SH-SY5Y (cell line): Measurements from ENCODE around the gene PLAC1.

Source experiments
- GATA2 ChIP-seq: IDR thresholded peaks from 2 replicates; pipeline ENCODE4 v1.6.1; 2011; ENCODE audit warnings: mild to moderate bottlenecking, low read depth, low read length
- GATA3 ChIP-seq: IDR thresholded peaks from 2 replicates; pipeline ENCODE4 v1.6.1; 2011; ENCODE audit warnings: low read depth, mild to moderate bottlenecking, low read length, moderate library complexity

Gene PLAC1

GRCh38 chrX:134628663-134629062 lies 29.6 kb downstream of the PLAC1 start:
- TF ChIP-seq GATA3 (no peak), GATA2 (no peak)

GRCh38 chrX:134626434-134626833 lies 31.8 kb downstream of the PLAC1 start:
- TF ChIP-seq GATA3: 0 out of 2 replicates have a peak, but pooled peaks have one; percentile 41
- peak; percentile 92 for TF ChIP-seq GATA2

- TF ChIP-seq GATA3 (no peak), GATA2 (no peak)
Measured at GRCh38 chrX:134625315-134625718, 33.0 kb downstream of the PLAC1 start.

- TF ChIP-seq GATA3: no peak
Measured at GRCh38 chrX:134624046-134624430, 34.2 kb downstream of the PLAC1 start.

GRCh38 chrX:134623293-134624045 lies 34.8 kb downstream of the PLAC1 start:
- TF ChIP-seq GATA3 (no peak), GATA2 (no peak)

GRCh38 chrX:134622813-134623185 lies 35.5 kb downstream of the PLAC1 start:
- TF ChIP-seq GATA2: no peak
- TF ChIP-seq GATA3: no peak

GRCh38 chrX:134622056-134622812 lies 36.0 kb downstream of the PLAC1 start:
- no peak for TF ChIP-seq GATA3
- TF ChIP-seq GATA2: no peak

GRCh38 chrX:134619838-134620237 lies 38.4 kb downstream of the PLAC1 start:
- TF ChIP-seq GATA2 (no peak), GATA3 (no peak)

- TF ChIP-seq GATA2: no peak
- no peak for TF ChIP-seq GATA3
Measured at GRCh38 chrX:134613396-134613795, 44.9 kb downstream of the PLAC1 start.

- TF ChIP-seq GATA2 (no peak), GATA3 (no peak)
Measured at GRCh38 chrX:134608153-134608552, 50.1 kb downstream of the PLAC1 start.

GRCh38 chrX:134607523-134607922 lies 50.7 kb downstream of the PLAC1 start:
- TF ChIP-seq GATA3 (no peak), GATA2 (no peak)

- TF ChIP-seq GATA3 (no peak), GATA2 (no peak)
Measured at GRCh38 chrX:134604701-134605311, 53.5 kb downstream of the PLAC1 start.

- no peak for TF ChIP-seq GATA3
- no peak for TF ChIP-seq GATA2
Measured at GRCh38 chrX:134603806-134604700, 54.2 kb downstream of the PLAC1 start.

- TF ChIP-seq GATA3: no peak
Measured at GRCh38 chrX:134602410-134602809, 55.9 kb downstream of the PLAC1 start.
